ENCODE results near the gene C4orf50.

DNA sequence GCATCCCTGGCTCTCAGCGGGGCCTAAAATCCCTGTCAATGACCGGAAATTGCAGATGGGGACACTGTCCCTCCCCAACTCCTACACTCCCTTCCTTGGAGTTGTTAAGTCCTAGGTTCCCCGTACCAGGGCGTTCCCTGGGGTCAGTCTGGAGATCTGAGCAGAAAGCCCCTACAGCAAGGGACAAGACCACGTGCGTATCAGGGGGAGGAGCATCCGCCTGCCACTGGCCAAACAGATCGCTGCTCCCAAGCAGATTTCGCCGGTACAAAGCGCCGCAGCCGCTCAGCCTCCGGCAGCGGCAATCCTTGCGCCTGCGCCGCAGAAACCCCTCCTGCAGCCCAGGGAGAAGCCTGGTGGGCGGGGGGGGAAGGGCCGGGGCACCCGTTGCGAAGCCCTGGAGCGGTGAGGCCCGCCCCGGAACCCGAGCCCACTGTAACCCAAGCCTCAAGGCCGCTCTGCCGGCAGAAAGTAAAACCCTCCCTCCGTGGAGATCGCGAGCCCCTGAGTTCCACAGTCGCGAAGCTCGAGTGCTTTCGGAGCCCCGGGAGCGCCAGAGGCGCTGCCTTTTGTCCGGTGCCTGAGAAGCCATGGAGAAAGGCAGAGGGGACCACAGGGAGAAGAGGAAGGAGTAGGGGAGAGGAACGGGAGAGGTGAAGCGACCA, 128.0 kb downstream of the C4orf50 start:
- TF ChIP-seq POLR2A (IDR thresholded peaks at IDR 0.05; ENCODE audit: low read length) = no peak
- no peak for TF ChIP-seq GATA1 (IDR thresholded peaks at IDR 0.05; ENCODE audit: low read depth, low read length)

Measured in erythroblast (primary cell).